Measurements from ENCODE around the gene KCNK1. TPM values are rescaled to one million over a fixed set of nuclear protein-coding genes. Genes with fewer than 3 reads are reported as not detected.

KCNK1 gene
- total and polyA plus RNA-seq, 10 donors = 0.15 to 2.9 (median 1.3) TPM

DNA sequence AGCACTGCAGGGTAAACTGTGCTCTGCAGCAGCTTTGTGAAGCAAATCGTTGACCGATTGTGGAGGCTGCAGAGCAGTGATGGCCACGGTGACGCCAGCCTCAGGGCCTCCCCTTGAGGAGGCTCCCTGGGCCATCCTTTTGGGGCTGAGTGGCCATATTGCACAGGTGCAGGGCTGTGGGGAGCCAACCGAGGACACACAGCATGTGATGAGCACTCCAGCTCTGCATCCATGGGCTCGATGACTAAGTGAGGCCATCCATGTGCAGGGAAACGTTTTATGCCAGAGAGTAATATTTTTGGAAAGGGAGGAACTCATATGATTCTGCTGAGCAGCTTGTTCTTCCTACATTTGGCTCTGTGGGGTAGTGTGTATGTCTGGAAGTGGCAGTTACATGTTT, 24.6 kb downstream of the KCNK1 start:
- 79 to 92% (median 81%) methylated on average over 7 of the region's 7 CpGs for whole genome bisulfite sequencing, 5 donors
- H3K4me3 ChIP-seq = no peak overlapping the region
- intact Hi-C loops (cut with DNase I; ENCODE audit: low total_unique reads) = no loop called here
- no peaks in the 10 kb centered on the region for H3K9me3 ChIP-seq
- H3K36me3 ChIP-seq = no peaks in the 10 kb centered on the region
- no peaks in the 10 kb centered on the region for H3K4me1 ChIP-seq
- H3K27ac ChIP-seq = no peak overlapping the region
- no peak for TF ChIP-seq POLR2AphosphoS5 (IDR thresholded peaks at IDR 0.05)
- TF ChIP-seq, protein P1, sequence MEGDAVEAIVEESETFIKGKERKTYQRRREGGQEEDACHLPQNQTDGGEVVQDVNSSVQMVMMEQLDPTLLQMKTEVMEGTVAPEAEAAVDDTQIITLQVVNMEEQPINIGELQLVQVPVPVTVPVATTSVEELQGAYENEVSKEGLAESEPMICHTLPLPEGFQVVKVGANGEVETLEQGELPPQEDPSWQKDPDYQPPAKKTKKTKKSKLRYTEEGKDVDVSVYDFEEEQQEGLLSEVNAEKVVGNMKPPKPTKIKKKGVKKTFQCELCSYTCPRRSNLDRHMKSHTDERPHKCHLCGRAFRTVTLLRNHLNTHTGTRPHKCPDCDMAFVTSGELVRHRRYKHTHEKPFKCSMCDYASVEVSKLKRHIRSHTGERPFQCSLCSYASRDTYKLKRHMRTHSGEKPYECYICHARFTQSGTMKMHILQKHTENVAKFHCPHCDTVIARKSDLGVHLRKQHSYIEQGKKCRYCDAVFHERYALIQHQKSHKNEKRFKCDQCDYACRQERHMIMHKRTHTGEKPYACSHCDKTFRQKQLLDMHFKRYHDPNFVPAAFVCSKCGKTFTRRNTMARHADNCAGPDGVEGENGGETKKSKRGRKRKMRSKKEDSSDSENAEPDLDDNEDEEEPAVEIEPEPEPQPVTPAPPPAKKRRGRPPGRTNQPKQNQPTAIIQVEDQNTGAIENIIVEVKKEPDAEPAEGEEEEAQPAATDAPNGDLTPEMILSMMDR (IDR thresholded peaks at IDR 0.05 in 8 of 11, conservative IDR thresholded peaks at IDR 0.05 in 3 of 11) = no peak
- no peak for TF ChIP-seq POLR2A (IDR thresholded peaks at IDR 0.05)
- no peak for DNase-seq
- H3K27me3 ChIP-seq (replicated peaks in 1 of 7) = no peaks in the 10 kb centered on the region

DNA sequence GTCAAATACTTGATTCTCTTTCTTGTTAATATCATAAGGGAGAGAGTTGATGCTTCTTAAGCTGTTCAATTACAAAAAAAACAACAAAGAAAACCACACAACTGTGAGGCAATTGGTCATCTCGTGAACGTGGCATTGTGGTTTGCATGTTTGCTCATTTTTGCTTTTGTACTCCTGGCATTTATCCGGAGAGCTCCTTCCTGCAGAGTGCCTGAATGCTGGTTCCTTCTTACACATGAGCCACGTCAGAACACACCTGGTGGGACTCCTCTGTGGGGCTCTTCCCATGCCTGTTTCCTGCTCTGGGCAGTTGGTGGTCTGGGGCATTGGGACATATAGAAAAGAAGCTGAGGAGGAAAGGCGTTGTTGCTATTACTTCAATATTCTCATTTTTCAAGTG, 25.7 kb downstream of the KCNK1 start:
- TF ChIP-seq, protein P1 (IDR thresholded peaks at IDR 0.05 in 8 of 11, conservative IDR thresholded peaks at IDR 0.05 in 3 of 11) = no peak
- DNase-seq = no peak
- intact Hi-C loops (cut with DNase I; ENCODE audit: low total_unique reads) = no loop called here
- H3K4me1 ChIP-seq = no peaks in the 10 kb centered on the region
- H3K9me3 ChIP-seq = no peaks in the 10 kb centered on the region
- no peak overlapping the region for H3K4me3 ChIP-seq
- no peaks in the 10 kb centered on the region for H3K27me3 ChIP-seq (replicated peaks in 1 of 7)
- WGBS, 5 donors = 29 to 48% (median 44%) methylated on average over 5 of the region's 5 CpGs
- no peak overlapping the region for H3K27ac ChIP-seq
- H3K36me3 ChIP-seq = no peaks in the 10 kb centered on the region

DNA sequence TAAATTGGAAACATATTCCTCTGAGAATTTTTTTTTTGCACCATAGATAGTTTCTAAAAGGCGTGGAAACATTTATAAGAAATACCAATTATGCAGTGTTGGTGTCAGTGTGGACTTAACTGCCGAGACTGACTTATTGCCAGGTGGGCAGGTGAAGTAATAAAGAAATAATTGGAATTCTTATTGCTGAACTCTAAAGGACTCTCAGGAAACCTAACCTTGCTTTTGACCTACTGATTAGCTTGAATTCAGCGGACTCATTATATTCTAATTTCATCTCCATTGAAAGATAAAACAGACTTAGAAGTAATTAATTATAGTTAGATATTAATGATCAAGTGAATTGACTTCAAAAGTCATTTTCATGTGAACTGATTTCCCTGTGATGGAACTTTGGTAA, 26.3 kb downstream of the KCNK1 start:
- H3K27me3 ChIP-seq (replicated peaks in 1 of 7) = no peaks in the 10 kb centered on the region
- H3K4me3 ChIP-seq = no peak overlapping the region
- DNase-seq = no peak
- H3K27ac ChIP-seq = no peak overlapping the region
- WGBS, 5 donors = 77 to 95% (median 87%) methylated on average over 3 of the region's 3 CpGs
- H3K9me3 ChIP-seq = no peaks in the 10 kb centered on the region
- intact Hi-C loops (cut with DNase I; ENCODE audit: low total_unique reads) = no loop called here
- no peaks in the 10 kb centered on the region for H3K4me1 ChIP-seq
- H3K36me3 ChIP-seq = no peaks in the 10 kb centered on the region
- TF ChIP-seq POLR2A (IDR thresholded peaks at IDR 0.05) = no peak
- TF ChIP-seq POLR2AphosphoS5 (IDR thresholded peaks at IDR 0.05) = no peak
- TF ChIP-seq, protein P1 (IDR thresholded peaks at IDR 0.05 in 8 of 11, conservative IDR thresholded peaks at IDR 0.05 in 3 of 11) = no peak

DNA sequence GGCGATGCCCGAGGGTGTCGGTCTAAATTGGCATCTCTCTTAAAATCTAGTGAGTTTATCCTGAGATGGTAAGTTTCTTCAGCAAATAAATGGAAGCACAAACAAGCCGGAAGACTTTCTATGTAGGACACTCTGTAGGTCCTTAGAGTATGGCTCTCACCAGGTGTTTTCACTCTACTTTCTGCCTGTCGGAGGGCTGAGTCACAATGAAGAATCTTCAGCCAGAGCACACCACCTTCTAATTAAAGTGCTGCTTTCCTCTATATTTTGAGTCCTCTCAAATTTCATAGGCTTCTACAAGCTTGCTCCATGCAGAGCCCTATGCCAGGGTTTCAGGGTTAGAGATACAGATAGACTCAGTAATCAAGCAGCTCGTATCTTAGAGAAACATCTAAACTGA, 27.1 kb downstream of the KCNK1 start:
- 88 to 94% (median 91%) methylated on average over 6 of the region's 6 CpGs for WGBS, 5 donors

More for the DNA sequence above, 27.1 kb downstream of the KCNK1 start:
- Histone ChIP-seq H3K27ac (no peak overlapping the region), H3K4me1 (no peaks in the 10 kb centered on the region), H3K9me3 (no peaks in the 10 kb centered on the region), H3K4me3 (no peak overlapping the region), H3K36me3 (no peaks in the 10 kb centered on the region), H3K27me3 (replicated peaks in 1 of 7) (no peaks in the 10 kb centered on the region)
- DNase-seq = no peak
- intact Hi-C loops (cut with DNase I; ENCODE audit: low total_unique reads) = no loop called here
- TF ChIP-seq, protein P1 (IDR thresholded peaks at IDR 0.05 in 8 of 11, conservative IDR thresholded peaks at IDR 0.05 in 3 of 11) = no peak
- no peak for TF ChIP-seq POLR2AphosphoS5 (IDR thresholded peaks at IDR 0.05)
- TF ChIP-seq POLR2A (IDR thresholded peaks at IDR 0.05) = no peak
